ENCODE results near the gene WWOX.

GRCh38 chr16:78552716-78553115, 453.3 kb downstream of the WWOX start:
- TF ChIP-seq, protein P1, sequence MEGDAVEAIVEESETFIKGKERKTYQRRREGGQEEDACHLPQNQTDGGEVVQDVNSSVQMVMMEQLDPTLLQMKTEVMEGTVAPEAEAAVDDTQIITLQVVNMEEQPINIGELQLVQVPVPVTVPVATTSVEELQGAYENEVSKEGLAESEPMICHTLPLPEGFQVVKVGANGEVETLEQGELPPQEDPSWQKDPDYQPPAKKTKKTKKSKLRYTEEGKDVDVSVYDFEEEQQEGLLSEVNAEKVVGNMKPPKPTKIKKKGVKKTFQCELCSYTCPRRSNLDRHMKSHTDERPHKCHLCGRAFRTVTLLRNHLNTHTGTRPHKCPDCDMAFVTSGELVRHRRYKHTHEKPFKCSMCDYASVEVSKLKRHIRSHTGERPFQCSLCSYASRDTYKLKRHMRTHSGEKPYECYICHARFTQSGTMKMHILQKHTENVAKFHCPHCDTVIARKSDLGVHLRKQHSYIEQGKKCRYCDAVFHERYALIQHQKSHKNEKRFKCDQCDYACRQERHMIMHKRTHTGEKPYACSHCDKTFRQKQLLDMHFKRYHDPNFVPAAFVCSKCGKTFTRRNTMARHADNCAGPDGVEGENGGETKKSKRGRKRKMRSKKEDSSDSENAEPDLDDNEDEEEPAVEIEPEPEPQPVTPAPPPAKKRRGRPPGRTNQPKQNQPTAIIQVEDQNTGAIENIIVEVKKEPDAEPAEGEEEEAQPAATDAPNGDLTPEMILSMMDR (IDR thresholded peaks at IDR 0.05; ENCODE audit: poor library complexity) = no peak
- TF ChIP-seq EZH2phosphoT487 (IDR thresholded peaks at IDR 0.05; ENCODE audit: low read depth, severe bottlenecking, unreplicated experiment) (no peak), EZH2 (IDR thresholded peaks at IDR 0.05; ENCODE audit: borderline replicate concordance) (no peak)

Data from hepatocyte (in vitro differentiated cells).